ENCODE data around the gene SMAD7. TPM values are rescaled to one million over a fixed set of nuclear protein-coding genes. Genes with fewer than 3 reads are reported as not detected.

The SMAD7 gene
- total RNA-seq, 1 donor from 2014 or later: 34.6 TPM

DNA sequence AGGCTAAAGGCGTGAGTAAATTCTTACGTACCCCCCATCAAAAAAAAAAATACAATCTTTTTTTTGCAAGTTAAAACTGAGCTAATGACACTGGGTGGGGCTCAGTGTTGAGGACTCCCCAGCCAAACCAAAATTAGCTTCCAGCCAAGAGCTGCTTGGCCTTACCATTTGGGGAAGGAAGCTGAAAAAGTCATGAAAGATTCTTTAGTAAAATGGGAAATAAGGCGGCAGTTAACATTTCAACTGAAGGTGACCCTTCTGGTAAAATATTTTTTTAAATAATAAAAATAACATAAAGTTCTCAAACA is 16.4 kb downstream of the SMAD7 start:
- intact Hi-C loops (cut with micrococcal nuclease): loop anchor here (5.0 kb wide), 1 partner anchor 257 kb away; no protein-coding TSS in a partner anchor

- intact Hi-C loops (cut with micrococcal nuclease): loop anchor here (5.0 kb wide), 1 partner anchor 256 kb away; no protein-coding TSS in a partner anchor
These were observed 17.0 kb downstream of the SMAD7 start for GRCh38 chr18:48933578-48934414.

- intact Hi-C loops (cut with micrococcal nuclease): loop anchor here (1.0 to 5.0 kb wide), 3 partner anchors 8 to 256 kb away; no protein-coding TSS in a partner anchor
These were observed 17.8 kb downstream of the SMAD7 start for GRCh38 chr18:48932822-48933510.

DNA sequence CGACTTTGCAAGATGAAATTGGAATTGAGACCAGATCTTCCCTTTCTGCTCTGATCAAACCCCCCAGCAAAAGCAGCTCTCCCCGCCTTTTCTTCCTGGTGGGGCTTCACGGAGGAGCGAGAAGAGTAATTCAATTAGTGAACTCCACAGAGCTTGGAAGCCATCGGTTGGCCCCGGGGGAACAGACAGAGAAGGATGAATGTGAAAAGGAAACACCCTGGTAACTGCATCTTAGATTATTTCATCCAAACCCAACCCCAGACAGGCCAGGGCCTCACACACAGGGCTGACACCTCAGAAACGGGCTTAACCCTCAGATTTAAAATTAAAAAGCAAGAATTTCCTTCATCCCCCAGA is 18.3 kb downstream of the SMAD7 start:
- intact Hi-C loops (cut with micrococcal nuclease): loop anchor here (1.0 to 5.0 kb wide), 3 partner anchors 8 to 255 kb away; no protein-coding TSS in a partner anchor

DNA sequence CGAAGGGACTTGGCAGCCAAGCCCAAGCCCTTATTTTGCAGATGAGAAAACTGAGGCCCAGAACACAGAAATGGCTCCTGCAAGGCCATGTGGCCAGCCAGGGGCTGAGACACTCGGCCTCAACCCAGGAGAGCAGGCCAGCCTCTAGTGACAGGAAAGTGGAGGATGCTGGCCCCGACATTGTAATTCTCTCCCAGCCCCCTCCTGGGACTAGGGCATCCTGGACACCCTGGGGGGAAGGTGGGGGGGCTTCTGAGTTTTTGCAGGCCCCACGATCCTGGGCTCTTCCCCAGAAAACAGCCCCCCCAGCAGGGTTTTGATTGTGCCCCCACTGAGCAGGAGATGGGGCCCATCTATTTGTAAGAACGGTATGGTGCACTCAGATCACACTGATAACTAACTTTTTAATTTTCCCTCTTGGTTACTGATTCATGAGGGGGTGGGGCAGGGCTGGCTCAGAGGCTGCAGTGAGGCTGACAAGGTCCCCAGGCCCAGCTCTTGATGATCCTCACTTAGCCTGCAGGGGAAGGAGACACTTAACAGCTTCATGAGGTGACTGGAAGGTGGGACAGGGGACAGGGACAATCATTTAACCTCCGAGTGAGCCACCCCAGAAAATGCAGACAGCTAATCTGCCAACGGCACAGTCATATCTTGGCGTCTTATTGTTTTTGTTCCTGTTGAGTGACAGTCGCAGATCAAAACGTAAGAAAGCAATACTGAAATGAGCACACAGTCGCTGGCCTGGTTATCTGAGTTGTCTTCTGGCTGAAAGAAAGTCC is 18.9 kb downstream of the SMAD7 start:
- intact Hi-C loops (cut with micrococcal nuclease): loop anchor here (1.0 to 5.0 kb wide), 3 partner anchors 8 to 255 kb away; no protein-coding TSS in a partner anchor

GRCh38 chr18:48930926-48931325 is 19.8 kb downstream of the SMAD7 start:
- intact Hi-C loops (cut with micrococcal nuclease): loop anchor here (5.0 kb wide), 1 partner anchor 254 kb away; no protein-coding TSS in a partner anchor

DNA sequence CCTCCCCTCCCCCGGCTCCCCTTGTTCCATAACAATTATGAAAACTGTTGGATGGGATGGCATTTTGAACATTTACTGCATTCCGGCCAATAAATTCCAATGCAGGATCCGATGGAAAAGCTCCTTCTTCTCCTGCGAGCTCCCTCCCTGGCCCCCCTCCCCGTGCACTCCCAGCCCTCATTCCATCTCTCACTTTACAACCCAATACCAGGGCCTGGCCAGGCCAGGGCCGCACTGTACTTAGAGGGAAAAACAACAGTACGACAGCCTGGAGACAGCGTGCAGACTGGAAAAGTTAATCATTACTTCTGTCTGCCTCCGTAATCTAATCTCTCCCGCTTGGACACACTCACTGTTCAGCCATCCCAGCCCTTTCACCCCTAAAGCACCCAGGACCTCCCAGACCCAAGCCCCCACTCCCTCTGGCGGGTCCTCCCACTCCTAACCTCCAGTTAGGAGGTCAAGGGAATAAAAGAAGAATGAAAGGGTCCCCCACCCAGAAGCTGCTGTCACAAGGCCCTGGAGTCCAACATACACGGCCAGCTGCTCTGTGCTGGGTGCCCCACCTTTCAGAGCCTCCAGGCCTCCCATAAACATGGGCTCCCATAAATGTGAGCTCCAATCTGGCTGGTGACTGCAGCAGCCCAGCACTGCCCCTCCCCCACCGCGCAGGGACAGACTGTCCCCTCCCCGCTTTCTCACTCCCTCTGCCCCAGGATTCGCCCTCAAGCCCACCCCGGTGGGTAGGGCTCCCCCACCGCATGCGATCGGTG is 20.6 kb downstream of the SMAD7 start:
- intact Hi-C loops (cut with micrococcal nuclease): loop anchor here (1.0 to 5.0 kb wide), 3 partner anchors 18 to 253 kb away; no protein-coding TSS in a partner anchor

- intact Hi-C loops (cut with micrococcal nuclease): loop anchor here (1.0 to 2.0 kb wide), 2 partner anchors 19 to 60 kb away; no protein-coding TSS in a partner anchor
These were observed 21.6 kb downstream of the SMAD7 start for GRCh38 chr18:48929212-48929612.

- intact Hi-C loops (cut with micrococcal nuclease): loop anchor here (1.0 to 2.0 kb wide), 2 partner anchors 20 to 60 kb away; no protein-coding TSS in a partner anchor
These were observed 22.0 kb downstream of the SMAD7 start for GRCh38 chr18:48928787-48929186.

DNA sequence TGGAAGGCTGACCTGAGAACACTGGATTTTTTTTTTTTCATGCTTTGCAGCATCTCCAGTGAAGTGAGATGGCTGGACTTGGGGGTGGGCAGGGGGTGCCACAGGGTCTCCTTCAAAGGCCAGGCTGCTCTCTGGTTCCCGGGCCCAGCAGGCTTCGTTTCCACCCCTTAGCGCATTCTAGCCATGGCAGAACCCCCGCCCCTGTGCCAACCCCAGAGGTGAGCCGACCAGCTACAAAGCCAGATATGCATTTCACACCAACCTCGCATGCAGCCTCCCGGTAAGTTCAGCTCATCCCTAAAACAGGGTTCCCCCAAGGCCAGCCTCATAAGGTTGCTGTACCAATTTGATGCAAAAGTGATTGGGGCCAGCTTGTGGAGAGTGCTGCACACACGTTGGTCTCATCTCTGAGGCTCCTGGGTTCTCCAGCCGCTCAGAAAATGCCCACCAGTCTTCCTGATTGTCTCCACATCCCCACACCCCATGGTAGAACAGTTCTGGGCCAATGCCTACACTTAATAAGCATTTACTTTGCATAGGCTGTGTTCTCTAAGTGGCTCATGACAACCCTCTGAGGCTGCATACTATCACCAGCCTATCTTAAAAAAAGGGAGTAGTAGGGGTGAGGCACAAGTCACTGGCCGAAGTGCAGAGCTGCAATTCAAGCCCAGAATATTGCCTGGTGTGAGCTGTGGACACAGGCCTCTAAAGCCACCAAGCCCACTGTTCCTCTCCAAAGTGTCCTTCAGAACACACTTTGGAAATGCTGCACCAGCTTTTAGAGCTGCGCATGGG is 23.3 kb downstream of the SMAD7 start:
- intact Hi-C loops (cut with micrococcal nuclease): loop anchor here (2.0 kb wide), 1 partner anchor 59 kb away; no protein-coding TSS in a partner anchor

DNA sequence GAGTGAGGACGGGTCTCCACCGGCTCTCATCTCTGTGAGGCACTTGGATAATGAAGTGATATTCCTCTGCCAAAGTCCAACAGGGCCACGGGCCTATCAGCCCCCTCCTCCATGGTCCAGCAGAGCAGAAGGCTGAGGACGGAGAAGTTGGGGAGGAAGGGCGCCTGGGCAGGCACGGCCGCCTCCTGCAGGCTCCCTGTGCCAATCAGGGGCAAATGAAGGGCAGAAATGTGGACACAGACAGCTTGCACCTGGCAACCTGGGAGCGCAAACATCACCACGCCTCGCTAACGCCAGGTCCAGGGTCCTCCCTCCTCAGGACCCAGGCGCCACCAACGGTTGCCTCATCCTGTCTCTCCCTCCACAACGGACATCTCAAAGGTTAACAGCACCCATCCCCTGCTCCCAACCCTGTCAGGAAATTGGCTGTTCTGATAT is 24.3 kb downstream of the SMAD7 start:
- intact Hi-C loops (cut with micrococcal nuclease): no loop called here

DNA sequence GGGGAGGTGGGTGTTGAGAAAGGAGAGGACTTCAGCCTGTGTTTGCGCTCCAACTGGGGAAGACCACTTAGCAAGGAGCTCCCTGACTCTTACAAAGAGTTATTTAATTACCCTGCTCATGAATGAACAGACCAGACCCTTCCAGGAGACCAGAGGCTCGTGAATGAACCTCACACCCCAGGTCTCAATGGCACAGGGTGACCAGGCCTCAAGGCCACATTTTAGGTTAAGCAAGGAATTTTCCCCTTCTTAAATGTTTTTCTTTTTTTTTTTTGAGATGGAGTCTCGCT is 25.3 kb downstream of the SMAD7 start:
- intact Hi-C loops (cut with micrococcal nuclease): no loop called here

- intact Hi-C loops (cut with micrococcal nuclease): loop anchor here (1.0 kb wide), 1 partner anchor 7 kb away; no protein-coding TSS in a partner anchor
These were observed 25.9 kb downstream of the SMAD7 start for GRCh38 chr18:48924630-48925490.

GRCh38 chr18:48923746-48924629 is 26.8 kb downstream of the SMAD7 start:
- intact Hi-C loops (cut with micrococcal nuclease): loop anchor here (1.0 kb wide), 1 partner anchor 8 kb away; no protein-coding TSS in a partner anchor

DNA sequence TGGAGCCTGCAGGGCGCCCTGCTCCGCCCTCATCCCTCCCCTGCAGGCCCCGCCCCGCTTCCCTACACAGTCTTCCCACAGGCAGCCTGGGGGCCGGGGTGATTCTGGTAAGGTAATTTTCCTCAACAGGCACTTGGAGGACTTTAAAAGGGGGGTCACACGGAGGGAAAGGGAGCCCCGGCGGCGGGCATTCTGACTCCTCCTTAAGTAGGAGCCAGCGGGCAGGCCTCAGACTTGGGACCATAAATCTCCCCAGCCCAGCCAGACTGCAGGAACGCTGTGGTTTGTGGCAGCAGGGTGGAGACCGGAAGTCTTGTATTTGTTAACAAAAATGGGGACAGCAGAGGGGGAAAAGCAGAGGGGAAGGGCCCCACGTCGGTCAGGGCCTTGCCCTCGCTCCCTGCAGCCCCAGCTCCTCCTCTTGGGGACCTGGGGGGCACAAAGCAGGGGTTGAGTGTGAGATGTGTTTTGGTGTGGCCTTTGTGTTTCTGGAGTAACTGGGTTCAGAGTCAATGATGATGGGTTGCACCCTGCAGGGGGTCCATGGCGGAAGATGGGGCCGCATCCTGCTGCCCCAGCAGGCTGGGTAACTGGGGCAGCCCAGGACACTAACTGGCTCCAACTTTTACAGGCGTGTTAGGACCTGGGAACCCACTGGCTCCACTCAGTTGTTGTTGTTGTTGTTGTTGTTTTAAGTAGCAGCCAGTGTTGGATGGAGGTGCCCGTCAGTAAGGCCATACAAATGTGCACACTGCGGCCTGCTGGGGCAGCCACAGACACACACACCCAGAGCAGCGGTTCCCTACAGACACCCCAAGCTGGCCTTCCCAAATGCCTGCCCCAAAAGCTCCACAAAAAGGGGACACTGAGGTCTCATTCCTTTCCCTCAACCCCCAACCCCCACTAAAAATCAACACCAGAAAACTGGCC is 27.7 kb downstream of the SMAD7 start:
- intact Hi-C loops (cut with micrococcal nuclease): no loop called here

GRCh38 chr18:48922226-48922800 is 28.5 kb downstream of the SMAD7 start:
- intact Hi-C loops (cut with micrococcal nuclease): no loop called here
